GM19452 (cell line): Measurements from ENCODE around the gene RFX4.
"Not testable (repeated sequence)": the region's sequence is repeated elsewhere in the genome, so short reads cannot be mapped to it uniquely, and the experiment has no call there.

Source experiments
- ATAC-seq: cut with Tn5 transposase; IDR thresholded peaks from one replicate; pipeline ENCODE4 v1.9.1; 2021; ENCODE audit not compliant: unreplicated experiment

The RFX4 gene

DNA sequence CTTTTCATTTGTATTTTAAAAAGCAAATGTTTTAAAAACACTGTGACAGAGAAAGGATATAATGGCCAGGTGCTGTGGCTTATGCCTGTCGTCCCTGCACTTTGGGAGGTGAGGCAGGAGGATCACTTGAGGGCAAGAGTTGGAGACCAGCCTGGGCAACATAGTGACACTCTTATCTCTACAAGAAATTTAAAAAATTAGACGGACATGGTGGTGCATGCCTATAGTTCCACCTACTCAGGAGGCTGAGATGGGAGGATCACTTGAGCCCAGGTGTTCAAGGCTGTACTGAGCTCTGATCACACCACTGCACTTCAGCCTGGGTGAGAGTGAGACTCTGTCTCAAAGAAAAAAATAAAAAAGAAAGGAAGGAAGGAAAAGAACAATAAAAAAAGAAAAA lies 7.8 kb downstream of the RFX4 start:
- no peak for ATAC-seq

- ATAC-seq = no peak
Measured at GRCh38 chr12:106594447-106594846, 11.6 kb downstream of the RFX4 start.

DNA sequence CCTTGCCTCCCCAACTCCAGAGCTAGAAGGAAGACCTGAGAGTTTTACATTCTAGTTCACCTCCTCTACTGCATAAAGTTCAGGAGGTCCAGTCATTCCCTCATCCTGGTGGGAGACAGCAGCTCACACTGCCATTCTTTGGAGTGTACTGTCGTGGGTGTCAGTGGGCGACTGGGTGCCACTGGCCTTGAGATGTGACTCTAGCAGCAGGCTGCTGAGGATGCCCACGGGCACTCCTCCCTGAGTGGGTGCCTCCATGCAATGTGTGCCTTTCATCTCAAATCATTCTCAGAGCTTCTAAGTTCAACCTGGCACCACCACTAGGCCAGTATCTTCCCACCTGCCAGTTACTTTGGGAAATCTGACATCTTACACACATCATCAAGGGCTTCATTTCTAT lies 12.5 kb downstream of the RFX4 start:
- ATAC-seq = no peak

DNA sequence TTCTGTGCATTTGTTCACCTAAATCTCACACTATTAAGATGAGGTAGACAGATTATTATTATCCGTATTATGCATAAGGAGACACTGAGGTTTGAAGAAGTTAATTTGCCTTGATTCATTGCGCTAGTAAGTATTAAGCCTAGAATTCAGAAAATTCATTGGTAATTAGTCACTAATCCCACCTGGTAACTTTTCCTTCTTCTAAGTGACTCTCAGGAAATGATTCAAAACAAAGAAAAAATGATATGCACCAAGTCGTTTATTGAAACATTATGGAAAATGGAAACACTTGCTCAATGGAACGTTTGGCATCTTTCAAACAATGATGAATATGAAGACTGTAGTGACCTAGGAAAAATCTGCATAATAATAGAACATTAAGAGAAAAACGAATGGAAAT lies 15.2 kb downstream of the RFX4 start:
- ATAC-seq = no peak

- ATAC-seq = no peak
Measured at GRCh38 chr12:106599302-106599701, 16.5 kb downstream of the RFX4 start.

GRCh38 chr12:106600503-106600902 lies 17.7 kb downstream of the RFX4 start:
- no peak for ATAC-seq

GRCh38 chr12:106601031-106601430 lies 18.2 kb downstream of the RFX4 start:
- ATAC-seq = no peak

GRCh38 chr12:106601496-106601895 lies 18.7 kb downstream of the RFX4 start:
- no peak for ATAC-seq

GRCh38 chr12:106602076-106602475 lies 19.3 kb downstream of the RFX4 start:
- ATAC-seq = no peak

DNA sequence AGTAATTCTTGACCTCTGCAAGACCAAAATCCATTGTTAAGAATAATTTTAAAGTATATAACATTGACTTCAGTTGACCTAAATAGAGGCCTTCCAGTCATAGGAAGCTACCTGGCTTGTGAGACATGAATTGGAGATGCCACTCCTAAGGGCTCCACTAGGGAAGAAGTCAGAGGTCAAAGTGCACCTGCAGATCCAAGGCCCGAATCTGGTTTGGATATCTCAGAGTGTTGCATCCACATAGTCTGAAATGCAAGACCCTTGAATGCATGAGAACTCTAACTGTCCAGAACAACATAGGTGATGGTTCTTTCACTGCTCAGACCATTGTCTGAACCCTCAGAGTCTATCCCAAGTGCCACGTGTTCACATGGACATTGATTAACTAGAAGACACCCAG lies 22.4 kb downstream of the RFX4 start:
- no peak for ATAC-seq

- not testable (repeated sequence) for ATAC-seq
Measured at GRCh38 chr12:106620588-106620987, 37.8 kb downstream of the RFX4 start.

GRCh38 chr12:106625976-106626375 lies 43.2 kb downstream of the RFX4 start:
- ATAC-seq = no peak

GRCh38 chr12:106629797-106630659 lies 47.2 kb downstream of the RFX4 start:
- no peak for ATAC-seq

DNA sequence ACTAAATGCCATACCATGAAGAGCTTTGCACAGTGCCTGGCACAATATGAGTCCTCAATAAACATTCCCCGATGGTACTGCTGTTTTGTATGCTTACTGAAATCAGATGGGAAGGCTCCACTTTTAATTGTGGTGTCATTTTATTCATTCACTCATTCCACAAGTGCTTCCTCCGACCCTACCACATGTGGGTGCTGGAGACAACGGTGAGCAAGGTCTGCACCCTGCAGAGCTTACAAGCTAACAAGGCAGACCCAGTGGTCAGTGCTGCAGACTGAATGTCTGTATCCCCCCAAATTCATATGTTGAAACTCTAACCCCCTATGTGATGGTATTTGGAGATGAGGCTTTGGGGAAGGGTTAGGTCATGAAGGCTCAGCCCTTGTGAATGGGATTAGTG lies 48.3 kb downstream of the RFX4 start:
- no peak for ATAC-seq

GRCh38 chr12:106631797-106632196 lies 49.0 kb downstream of the RFX4 start:
- no peak for ATAC-seq

DNA sequence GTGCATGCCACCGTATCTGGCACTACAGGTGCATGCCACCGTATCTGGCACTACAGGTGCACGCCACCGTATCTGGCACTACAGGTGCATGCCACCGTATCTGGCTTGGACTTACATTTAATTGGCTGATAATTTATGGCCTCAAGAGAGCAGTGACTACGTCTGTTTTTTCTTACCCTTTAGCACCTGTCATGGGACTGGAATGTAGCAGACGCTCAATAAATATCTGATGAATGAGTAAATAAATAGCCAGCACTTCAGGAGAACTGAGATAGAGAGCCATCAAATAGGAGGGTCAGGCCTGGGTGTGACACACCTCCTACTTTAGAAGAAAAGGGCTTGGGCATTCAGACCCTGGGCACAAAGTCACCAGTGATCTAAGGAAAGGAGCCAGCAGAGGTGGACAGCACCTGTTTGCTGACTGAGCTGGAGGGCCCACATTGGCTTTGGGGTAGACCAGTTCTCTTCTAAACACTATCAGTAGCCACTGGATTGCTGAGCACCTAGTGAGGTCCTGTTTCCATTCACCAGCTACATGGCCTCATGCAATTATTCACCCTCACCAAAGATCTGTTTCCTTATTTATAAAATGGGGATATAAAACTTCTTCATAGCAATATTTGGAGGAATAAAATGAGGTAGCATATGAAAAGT lies 50.1 kb downstream of the RFX4 start:
- no peak for ATAC-seq

GRCh38 chr12:106633451-106633823 lies 50.6 kb downstream of the RFX4 start:
- no peak for ATAC-seq

GRCh38 chr12:106634206-106634605 lies 51.4 kb downstream of the RFX4 start:
- no peak for ATAC-seq

DNA sequence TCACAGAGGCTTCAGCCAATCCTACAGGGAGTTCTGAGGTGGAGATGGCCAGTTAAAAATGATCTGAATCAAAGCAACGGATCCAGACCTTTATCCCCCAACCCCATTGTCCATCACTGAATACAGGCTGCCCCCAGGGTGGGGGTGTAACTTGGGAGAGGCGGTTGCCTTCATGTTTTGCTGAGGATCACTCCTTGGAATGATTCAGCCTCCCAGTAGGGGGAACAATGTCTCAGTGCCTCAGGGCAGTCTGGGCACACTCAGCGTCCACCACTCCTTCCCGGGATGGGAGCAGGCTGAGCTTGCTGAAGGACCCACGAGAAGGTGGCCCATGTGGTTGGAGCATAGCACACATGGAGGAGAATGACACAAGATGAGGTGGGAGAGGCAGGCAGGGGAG lies 60.2 kb downstream of the RFX4 start:
- ATAC-seq = no peak

DNA sequence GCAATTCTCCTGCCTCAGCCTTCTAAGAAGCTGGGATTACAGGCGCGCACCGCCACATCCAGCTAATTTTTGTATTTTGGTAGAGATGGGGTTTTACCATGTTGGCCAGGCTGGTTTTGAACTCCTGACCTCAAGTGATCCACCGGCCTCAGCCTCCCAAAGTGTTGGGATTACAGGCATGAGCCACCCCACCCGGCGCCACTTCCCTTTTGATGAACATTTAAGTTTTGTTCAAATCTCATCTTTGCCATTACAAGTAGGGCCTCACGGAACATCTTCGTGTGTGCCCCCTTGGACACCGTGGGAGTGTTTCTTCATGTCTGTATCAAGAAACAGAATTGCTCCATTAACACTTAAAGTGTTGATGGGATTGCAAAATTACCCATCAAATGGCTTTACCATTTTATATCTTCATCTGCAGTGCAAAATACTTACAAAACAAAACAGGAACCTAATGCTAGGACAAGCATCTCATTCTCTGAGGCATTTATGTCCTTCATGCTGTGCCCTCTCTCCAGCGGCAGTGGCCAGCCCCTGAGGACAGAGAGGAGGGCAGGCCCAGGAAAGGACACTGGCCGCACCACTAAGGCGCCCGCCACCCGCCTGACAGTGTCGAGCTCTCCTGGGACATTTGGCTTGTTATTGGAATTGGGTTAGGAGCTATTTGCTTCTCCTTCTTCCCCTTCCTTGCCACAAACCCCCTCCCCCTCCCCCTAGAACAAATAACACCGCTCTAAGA lies 61.7 kb downstream of the RFX4 start:
- ATAC-seq = no peak

- ATAC-seq = no peak
Measured at GRCh38 chr12:106645074-106645421, 62.2 kb downstream of the RFX4 start.
